T-helper 2 cell treated with Interferon-gamma antibody and Interleukin-4, amounts not matched to agents 5 μg/mL and 100 μg/mL, for 36 hours (primary cell): ENCODE measurements around the gene GALNT14.

Experiments
- DNase-seq: peaks from one replicate; pipeline ENCODE4 v3.0.0; 2021; ENCODE audit warnings: low spot score
- H3K27ac Mint-ChIP-seq: one replicate; pipeline ENCODE4 v1.8.0; 2021; ENCODE audit warnings: mild to moderate bottlenecking, mixed read lengths
- H3K27me3 Mint-ChIP-seq: one replicate; pipeline ENCODE4 v1.8.0; 2021; ENCODE audit warnings: low read depth, mixed read lengths
- H3K36me3 Mint-ChIP-seq: one replicate; pipeline ENCODE4 v1.8.0; 2021; ENCODE audit warnings: low read depth, mixed read lengths
- H3K4me1 Mint-ChIP-seq: one replicate; pipeline ENCODE4 v1.8.0; 2021; ENCODE audit warnings: low read depth, mixed read lengths
- H3K4me3 Mint-ChIP-seq: one replicate; pipeline ENCODE4 v1.8.0; 2022; ENCODE audit warnings: mild to moderate bottlenecking, moderate library complexity, mixed read lengths
- H3K9me3 Mint-ChIP-seq: one replicate; pipeline ENCODE4 v1.8.0; 2021; ENCODE audit warnings: mixed read lengths

Gene GALNT14

GRCh38 chr2:30860726-30861125 lies 277.5 kb downstream of the GALNT14 start:
- Mint-ChIP-seq H3K4me3 (no peak overlapping the region), H3K36me3 (no peaks in the 10 kb centered on the region), H3K27me3 (peaks cover 3% of the 10 kb centered on the region), H3K27ac (no peak overlapping the region), H3K9me3 (no peaks in the 10 kb centered on the region), H3K4me1 (peaks cover 1% of the 10 kb centered on the region)
- no peak for DNase-seq
